Brain microvascular endothelial cell (primary cell): ENCODE data around the gene BCL11A.

ENCODE experiments used
- DNase-seq: peaks from one replicate; pipeline ENCODE4 v3.0.0-alpha.2; 2020
- H3K27ac ChIP-seq: fragments of 250-450 bp; sonication (Bioruptor Pico); 2 replicates; pipeline ENCODE4 v1.5.1; 2020; ENCODE audit warnings: mild to moderate bottlenecking, moderate library complexity
- H3K27me3 ChIP-seq: fragments of 250-450 bp; sonication (Bioruptor Pico); replicated peaks from 2 replicates; pipeline ENCODE4 v1.5.1; 2020; ENCODE audit warnings: mild to moderate bottlenecking
- H3K36me3 ChIP-seq: fragments of 250-450 bp; sonication (Bioruptor Pico); replicated peaks from 2 replicates; pipeline ENCODE4 v1.5.1; 2020; ENCODE audit warnings: mild to moderate bottlenecking
- H3K4me3 ChIP-seq: 2 replicates; pipeline ENCODE4 v1.5.1; 2011; ENCODE audit warnings: low read depth, mild to moderate bottlenecking, control low read depth, low read length, moderate library complexity
- in situ Hi-C: cut with HindIII; loops from 2 replicates; pipeline ENCODE4 v1.10.0; 2017; ENCODE audit warnings: low sequenced_read_pairs, low pct_ligation_motif_present
- TF ChIP-seq, protein P1 (sequence below): IDR thresholded peaks from 2 replicates; pipeline ENCODE4 v1.5.1; 2011; ENCODE audit warnings: low read depth, mild to moderate bottlenecking, moderate library complexity, low read length, control low read depth, inconsistent platforms; ENCODE audit errors: missing control alignments

Gene BCL11A

DNA sequence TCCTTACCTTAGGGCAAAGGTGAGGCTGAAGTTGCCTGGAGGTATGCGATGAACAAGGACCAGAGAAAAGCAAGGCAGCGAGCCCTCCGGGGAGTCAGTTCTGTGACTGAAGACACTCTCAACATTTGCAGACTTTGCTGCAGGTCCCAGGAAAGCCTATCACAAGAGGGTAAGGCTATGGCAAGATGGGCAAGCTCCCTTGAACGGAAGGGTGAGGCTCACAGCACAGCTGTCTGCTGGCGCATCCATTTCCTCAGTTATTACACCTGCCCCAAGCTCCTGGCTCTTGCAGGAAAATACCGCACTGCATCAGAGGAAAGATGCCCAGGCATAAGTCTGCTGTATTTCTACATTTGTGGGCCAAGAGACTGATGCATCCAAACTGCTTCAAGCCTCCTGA is 141.4 kb downstream of the BCL11A start:
- DNase-seq = no peak
- TF ChIP-seq, protein P1, sequence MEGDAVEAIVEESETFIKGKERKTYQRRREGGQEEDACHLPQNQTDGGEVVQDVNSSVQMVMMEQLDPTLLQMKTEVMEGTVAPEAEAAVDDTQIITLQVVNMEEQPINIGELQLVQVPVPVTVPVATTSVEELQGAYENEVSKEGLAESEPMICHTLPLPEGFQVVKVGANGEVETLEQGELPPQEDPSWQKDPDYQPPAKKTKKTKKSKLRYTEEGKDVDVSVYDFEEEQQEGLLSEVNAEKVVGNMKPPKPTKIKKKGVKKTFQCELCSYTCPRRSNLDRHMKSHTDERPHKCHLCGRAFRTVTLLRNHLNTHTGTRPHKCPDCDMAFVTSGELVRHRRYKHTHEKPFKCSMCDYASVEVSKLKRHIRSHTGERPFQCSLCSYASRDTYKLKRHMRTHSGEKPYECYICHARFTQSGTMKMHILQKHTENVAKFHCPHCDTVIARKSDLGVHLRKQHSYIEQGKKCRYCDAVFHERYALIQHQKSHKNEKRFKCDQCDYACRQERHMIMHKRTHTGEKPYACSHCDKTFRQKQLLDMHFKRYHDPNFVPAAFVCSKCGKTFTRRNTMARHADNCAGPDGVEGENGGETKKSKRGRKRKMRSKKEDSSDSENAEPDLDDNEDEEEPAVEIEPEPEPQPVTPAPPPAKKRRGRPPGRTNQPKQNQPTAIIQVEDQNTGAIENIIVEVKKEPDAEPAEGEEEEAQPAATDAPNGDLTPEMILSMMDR = no peak
- Histone ChIP-seq H3K27me3 (no peaks in the 10 kb centered on the region), H3K36me3 (no peaks in the 10 kb centered on the region), H3K4me3 (no peak overlapping the region), H3K27ac (no peak overlapping the region)
- in situ Hi-C loops = no loop called here

DNA sequence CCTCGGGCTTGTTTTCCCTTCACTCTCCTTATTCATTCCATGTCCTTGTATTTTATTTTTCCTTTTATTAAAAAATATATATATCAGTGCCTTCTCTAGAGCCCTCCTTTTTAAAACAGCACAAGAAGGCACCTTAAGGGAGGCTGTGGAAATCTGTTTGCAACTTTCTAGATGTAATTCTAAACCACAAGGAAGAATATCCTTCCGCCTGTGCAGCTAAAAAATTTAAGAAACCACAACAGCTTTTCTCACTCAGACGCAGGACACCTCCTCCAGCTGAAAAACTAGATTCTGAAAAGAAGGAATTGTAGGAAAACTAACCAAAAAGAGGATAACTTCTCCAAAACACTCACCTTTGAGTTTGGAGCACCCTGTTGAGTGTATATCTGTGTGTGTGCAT is 142.2 kb downstream of the BCL11A start:
- Histone ChIP-seq H3K27me3 (no peaks in the 10 kb centered on the region), H3K4me3 (no peak overlapping the region), H3K36me3 (no peaks in the 10 kb centered on the region), H3K27ac (no peak overlapping the region)
- in situ Hi-C loops = no loop called here
- TF ChIP-seq, protein P1 = no peak
- no peak for DNase-seq

DNA sequence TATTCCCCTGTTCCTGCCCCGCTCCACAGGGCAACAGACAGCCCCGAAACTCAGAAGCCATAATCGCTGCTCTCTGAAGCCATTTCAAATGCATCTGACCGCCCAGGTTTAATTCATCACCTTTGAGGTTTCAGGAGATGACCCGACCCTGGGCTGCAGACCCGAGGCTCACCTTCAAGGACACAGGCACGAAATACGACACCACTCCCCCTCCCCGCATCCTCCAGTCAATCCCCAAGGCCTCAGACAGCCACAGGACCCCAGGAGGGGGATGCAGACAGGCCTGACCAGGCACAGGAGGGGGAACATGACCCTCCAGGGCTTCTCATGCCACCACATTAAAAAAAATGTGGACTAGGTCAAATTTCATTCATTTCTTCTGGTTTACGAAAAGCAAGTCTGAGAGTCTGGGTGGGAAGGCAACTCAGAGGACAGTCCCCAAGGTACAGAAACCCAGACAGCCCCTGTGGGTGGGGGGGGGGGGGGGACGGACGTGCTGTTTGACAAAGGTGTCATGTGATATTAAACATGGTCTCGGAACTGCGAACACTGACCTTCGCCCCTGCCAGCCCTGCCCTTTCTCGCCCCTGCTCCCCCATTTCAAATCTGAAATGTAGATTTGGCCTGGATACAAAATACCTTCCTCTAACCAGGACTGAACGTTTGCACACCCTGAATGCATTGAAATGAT is 142.9 kb downstream of the BCL11A start:
- Histone ChIP-seq H3K27me3 (no peaks in the 10 kb centered on the region), H3K27ac (no peak overlapping the region), H3K36me3 (no peaks in the 10 kb centered on the region), H3K4me3 (no peak overlapping the region)
- in situ Hi-C loops = no loop called here
- DNase-seq = no peak
- TF ChIP-seq, protein P1 = no peak

DNA sequence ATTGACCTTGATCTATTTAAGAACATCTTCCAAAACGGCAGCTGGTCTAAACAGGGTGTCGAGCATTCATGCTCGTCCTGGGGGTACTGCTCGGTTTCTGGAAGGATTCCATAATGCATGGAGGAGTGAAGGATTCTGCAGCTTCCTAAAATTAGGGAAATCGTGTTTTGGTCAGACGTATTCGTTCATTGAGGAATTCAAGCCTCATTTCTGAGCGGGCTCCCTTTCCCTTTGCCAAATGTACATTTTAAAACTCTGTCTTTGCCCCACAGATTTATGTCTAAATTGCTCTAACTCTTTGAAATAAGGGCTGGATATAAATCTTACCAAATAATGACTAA is 144.0 kb downstream of the BCL11A start:
- H3K27ac ChIP-seq = no peak overlapping the region
- no peak overlapping the region for H3K4me3 ChIP-seq
- in situ Hi-C loops = no loop called here
- no peak for DNase-seq
- TF ChIP-seq, protein P1 = no peak
- no peaks in the 10 kb centered on the region for H3K36me3 ChIP-seq
- H3K27me3 ChIP-seq = no peaks in the 10 kb centered on the region

DNA sequence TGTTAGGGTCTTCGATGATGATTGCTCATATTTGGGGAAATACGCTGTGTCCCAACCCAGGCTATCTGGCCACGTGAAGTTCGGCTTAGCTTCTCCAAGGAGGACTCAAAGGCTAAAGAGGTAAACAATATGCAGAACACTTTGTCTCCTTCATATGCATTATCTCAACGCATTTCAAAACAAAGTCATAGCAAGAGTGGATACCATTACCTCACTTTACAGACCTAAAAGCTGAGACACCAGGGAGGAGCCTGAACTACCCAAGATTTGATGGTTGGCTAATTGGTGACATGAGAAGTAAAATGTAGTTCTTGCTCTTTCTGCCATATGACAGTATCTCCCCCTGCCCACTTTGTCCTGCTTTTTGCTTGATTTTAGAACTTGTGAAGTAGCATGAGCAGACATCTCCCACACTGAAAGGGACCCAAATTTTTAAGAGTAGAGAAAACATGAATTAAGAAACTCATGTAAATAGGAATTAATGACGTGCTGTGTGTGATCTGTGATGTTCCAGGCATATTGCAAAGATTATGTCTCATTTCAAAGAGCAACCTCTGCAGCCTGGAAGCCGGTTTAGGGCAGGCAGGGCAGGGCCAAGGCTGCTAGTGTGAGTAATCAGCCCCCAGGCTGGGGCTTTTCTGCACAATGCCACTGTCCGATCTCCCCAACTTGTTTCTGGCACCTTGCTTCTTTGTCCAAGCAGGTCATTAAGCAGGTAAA is 144.5 kb downstream of the BCL11A start:
- Histone ChIP-seq H3K36me3 (no peaks in the 10 kb centered on the region), H3K4me3 (no peak overlapping the region), H3K27me3 (no peaks in the 10 kb centered on the region), H3K27ac (no peak overlapping the region)
- no peak for DNase-seq
- in situ Hi-C loops = no loop called here
- TF ChIP-seq, protein P1 = no peak
